ENCODE data around the gene PKMYT1.

The PKMYT1 gene

DNA sequence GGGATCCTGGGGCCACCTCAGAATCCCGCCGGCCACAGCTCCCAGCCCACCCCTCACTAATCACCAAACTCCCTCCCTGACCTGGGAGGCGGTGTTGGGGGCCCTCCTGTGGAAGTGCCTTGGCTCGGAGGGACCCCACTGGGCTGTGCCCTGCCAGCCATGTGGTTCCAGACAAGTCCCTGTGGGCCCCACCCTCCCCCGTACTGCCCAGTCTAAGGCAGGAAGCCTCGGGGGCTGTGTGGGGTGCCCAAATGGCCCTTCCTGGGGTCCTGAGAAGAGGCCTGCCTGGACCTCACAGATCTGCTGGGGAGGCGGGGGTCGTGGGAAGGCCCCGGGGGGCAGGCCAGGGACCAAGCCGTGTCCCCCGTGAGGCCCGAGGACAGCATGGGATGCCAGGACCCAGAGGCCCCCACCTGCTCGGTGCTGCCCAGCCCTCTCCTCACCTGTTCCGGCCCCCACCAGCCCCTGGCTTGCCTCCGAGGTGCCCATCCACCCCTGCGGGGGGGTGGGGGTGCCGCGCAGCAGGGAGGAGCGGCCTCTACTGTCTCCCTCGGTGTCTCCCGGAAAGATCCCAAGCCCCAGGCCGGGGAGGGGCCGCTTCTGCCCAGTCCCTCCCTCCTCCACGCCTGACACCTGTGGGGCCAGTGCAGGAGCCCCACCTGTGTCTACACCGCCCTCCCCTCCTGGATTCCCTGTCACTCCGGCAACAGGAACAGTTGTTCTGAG lies 25.4 kb downstream of the PKMYT1 start:
- Histone ChIP-seq H4K20me1 (ENCODE audit: insufficient read depth, low read length) (no peaks in the 10 kb centered on the region; the same call in 1 of the 2 replicates), H3K9me3 (ENCODE audit: insufficient read depth, low read length, severe bottlenecking) (no peaks in the 10 kb centered on the region), H3K4me2 (ENCODE audit: insufficient read depth, low read length) (no peak overlapping the region), H3K9ac (ENCODE audit: low read depth, low read length) (no peak overlapping the region), H3K36me3 (ENCODE audit: insufficient read depth, low read length) (peaks cover under 1% of the 10 kb centered on the region; the same call in 1 of the 2 replicates), H3K4me3 (ENCODE audit: low read depth in 1 of 2, low read length in 2 of 2) (no peak overlapping the region), H3K27me3 (ENCODE audit: insufficient read depth, low read length, poor library complexity) (no peaks in the 10 kb centered on the region), H3K79me2 (ENCODE audit: insufficient read depth, low read length) (no peaks in the 10 kb centered on the region), H3K4me1 (ENCODE audit: insufficient read depth, low read length) (no peaks in the 10 kb centered on the region), H3K27ac (ENCODE audit: low read length) (no peak overlapping the region), H2AFZ (ENCODE audit: low read depth, low read length) (no peak overlapping the region)
- DNase-seq (no peak), ATAC-seq (ENCODE audit: insufficient read depth, low read depth) (no peak)
- TF ChIP-seq, protein P1, sequence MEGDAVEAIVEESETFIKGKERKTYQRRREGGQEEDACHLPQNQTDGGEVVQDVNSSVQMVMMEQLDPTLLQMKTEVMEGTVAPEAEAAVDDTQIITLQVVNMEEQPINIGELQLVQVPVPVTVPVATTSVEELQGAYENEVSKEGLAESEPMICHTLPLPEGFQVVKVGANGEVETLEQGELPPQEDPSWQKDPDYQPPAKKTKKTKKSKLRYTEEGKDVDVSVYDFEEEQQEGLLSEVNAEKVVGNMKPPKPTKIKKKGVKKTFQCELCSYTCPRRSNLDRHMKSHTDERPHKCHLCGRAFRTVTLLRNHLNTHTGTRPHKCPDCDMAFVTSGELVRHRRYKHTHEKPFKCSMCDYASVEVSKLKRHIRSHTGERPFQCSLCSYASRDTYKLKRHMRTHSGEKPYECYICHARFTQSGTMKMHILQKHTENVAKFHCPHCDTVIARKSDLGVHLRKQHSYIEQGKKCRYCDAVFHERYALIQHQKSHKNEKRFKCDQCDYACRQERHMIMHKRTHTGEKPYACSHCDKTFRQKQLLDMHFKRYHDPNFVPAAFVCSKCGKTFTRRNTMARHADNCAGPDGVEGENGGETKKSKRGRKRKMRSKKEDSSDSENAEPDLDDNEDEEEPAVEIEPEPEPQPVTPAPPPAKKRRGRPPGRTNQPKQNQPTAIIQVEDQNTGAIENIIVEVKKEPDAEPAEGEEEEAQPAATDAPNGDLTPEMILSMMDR (IDR thresholded peaks at IDR 0.05; ENCODE audit: borderline replicate concordance, extremely low read depth, low read length, poor library complexity, severe bottlenecking) = no peak
- TF ChIP-seq EZH2 (IDR thresholded peaks at IDR 0.05; ENCODE audit: borderline replicate concordance, low read depth, low read length, severe bottlenecking) = no peak

DNA sequence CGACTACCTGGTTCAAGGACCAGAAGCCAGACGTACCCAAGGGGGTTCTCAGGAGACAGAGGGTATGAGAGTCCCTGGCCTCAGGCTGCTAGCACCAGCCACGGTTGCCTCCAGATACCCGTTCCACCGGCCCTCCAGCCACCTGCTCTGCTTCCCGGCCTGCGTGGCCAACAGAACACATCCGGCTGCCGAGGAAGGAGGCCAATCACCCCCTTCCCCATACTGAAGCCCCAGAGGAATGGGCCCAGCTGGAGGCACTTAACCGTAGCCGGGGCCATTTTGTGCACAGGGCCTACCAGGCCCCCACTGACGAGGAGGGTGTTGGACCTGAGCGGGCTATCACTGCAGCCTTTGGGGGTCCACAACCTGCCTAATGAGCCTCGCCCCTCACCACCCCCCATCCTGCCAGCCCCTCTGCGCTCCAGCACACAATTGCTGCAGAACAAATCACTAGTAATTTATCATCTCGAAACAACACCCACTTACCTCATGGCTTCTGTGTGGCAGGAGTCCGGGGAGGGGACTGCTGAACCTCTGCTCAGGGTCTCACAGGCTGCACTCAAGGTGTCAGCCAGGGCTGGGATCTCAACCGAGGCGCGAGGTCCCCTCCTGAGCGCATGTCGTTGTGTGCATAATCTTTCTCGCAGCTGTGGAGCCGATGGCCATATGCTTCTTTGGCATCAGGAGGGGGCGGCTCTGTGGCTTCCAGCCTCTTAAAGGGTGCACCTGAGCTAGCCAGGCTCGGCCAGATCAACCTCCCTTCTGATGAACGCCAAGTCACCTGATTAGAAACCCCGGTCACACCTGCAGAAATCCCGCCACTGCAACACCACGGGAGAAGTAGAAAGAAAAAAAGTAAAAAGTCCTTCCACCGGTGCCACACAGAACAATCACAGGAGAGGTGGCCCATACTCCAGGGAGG lies 26.3 kb downstream of the PKMYT1 start:
- H3K9me3 ChIP-seq (ENCODE audit: insufficient read depth, low read length, severe bottlenecking) = no peaks in the 10 kb centered on the region
- no peaks in the 10 kb centered on the region; the same call in 1 of the 2 replicates for H4K20me1 ChIP-seq (ENCODE audit: insufficient read depth, low read length)
- no peaks in the 10 kb centered on the region for H3K4me1 ChIP-seq (ENCODE audit: insufficient read depth, low read length)
- H2AFZ ChIP-seq (ENCODE audit: low read depth, low read length) = no peak overlapping the region
- peaks cover 7% of the 10 kb centered on the region for H3K36me3 ChIP-seq (ENCODE audit: insufficient read depth, low read length)
- no peak overlapping the region for H3K9ac ChIP-seq (ENCODE audit: low read depth, low read length)
- no peak overlapping the region for H3K27ac ChIP-seq (ENCODE audit: low read length)
- DNase-seq = no peak
- TF ChIP-seq, protein P1 (IDR thresholded peaks at IDR 0.05; ENCODE audit: borderline replicate concordance, extremely low read depth, low read length, poor library complexity, severe bottlenecking) = no peak
- no peak for TF ChIP-seq EZH2 (IDR thresholded peaks at IDR 0.05; ENCODE audit: borderline replicate concordance, low read depth, low read length, severe bottlenecking)
- no peaks in the 10 kb centered on the region for H3K79me2 ChIP-seq (ENCODE audit: insufficient read depth, low read length)
- ATAC-seq (ENCODE audit: insufficient read depth, low read depth) = 0 out of 3 replicates have a peak, but pooled peaks have one; percentile 26
- no peak overlapping the region for H3K4me2 ChIP-seq (ENCODE audit: insufficient read depth, low read length)
- no peak overlapping the region for H3K4me3 ChIP-seq (ENCODE audit: low read depth in 1 of 2, low read length in 2 of 2)
- H3K27me3 ChIP-seq (ENCODE audit: insufficient read depth, low read length, poor library complexity) = no peaks in the 10 kb centered on the region

DNA sequence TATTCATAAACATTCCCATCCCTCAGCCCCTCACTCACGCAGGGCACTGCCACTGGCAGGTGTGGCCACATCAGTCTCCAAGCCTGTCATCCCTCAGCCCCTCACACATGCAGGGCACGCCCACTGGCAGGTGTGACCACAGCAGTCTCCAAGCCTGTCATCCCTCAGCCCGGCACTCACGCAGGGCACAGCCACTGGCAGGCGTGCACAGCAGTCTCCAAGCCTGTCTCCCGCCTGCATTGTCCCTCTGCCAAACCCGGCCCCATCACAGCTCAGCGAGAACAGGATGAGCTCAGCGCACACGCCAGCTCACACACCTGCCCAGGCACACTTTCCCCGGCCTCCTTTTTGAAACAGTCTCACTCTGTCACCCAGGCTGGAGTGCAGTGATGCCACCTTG lies 27.6 kb downstream of the PKMYT1 start:
- H3K27me3 ChIP-seq (ENCODE audit: insufficient read depth, low read length, poor library complexity) = no peaks in the 10 kb centered on the region
- H3K79me2 ChIP-seq (ENCODE audit: insufficient read depth, low read length) = no peaks in the 10 kb centered on the region
- no peak for DNase-seq
- TF ChIP-seq, protein P1 (IDR thresholded peaks at IDR 0.05; ENCODE audit: borderline replicate concordance, extremely low read depth, low read length, poor library complexity, severe bottlenecking) = no peak
- no peak for TF ChIP-seq EZH2 (IDR thresholded peaks at IDR 0.05; ENCODE audit: borderline replicate concordance, low read depth, low read length, severe bottlenecking)
- no peaks in the 10 kb centered on the region for H3K4me1 ChIP-seq (ENCODE audit: insufficient read depth, low read length)
- H3K9me3 ChIP-seq (ENCODE audit: insufficient read depth, low read length, severe bottlenecking) = no peaks in the 10 kb centered on the region
- H4K20me1 ChIP-seq (ENCODE audit: insufficient read depth, low read length) = no peaks in the 10 kb centered on the region; the same call in 1 of the 2 replicates
- H3K4me3 ChIP-seq (ENCODE audit: low read depth in 1 of 2, low read length in 2 of 2) = no peak overlapping the region
- no peak overlapping the region for H3K27ac ChIP-seq (ENCODE audit: low read length)
- H3K4me2 ChIP-seq (ENCODE audit: insufficient read depth, low read length) = no peak overlapping the region
- peaks cover 10% of the 10 kb centered on the region for H3K36me3 ChIP-seq (ENCODE audit: insufficient read depth, low read length)
- ATAC-seq (ENCODE audit: insufficient read depth, low read depth) = peak; percentile 44; the same call in 1 of the 3 replicates
- no peak overlapping the region for H3K9ac ChIP-seq (ENCODE audit: low read depth, low read length)
- H2AFZ ChIP-seq (ENCODE audit: low read depth, low read length) = no peak overlapping the region

Measured in DND-41 (cell line).